MM.1S (cell line): ENCODE data around the gene PRMT5.

ENCODE experiments used
- DNase-seq: peaks from one replicate; pipeline ENCODE4 v3.0.0-alpha.2; 2015
- H2AFZ ChIP-seq: fragments of 300-600 bp; sonication (generic); 2 replicates; pipeline ENCODE4 v1.6.0; 2016; ENCODE audit warnings: antibody characterized with exemption, low read length
- H3F3A ChIP-seq: fragments of 300-600 bp; sonication (generic); 2 replicates; pipeline ENCODE4 v1.6.1; 2016; ENCODE audit warnings: mild to moderate bottlenecking, antibody characterized with exemption, low read length, moderate library complexity, mixed read lengths; ENCODE audit not compliant: insufficient read depth
- H3K27ac ChIP-seq: fragments of 300-600 bp; sonication (generic); 2 replicates; pipeline ENCODE4 v1.5.1; 2016; ENCODE audit warnings: mild to moderate bottlenecking, low read length
- H3K27me3 ChIP-seq: fragments of 300-600 bp; sonication (generic); replicated peaks from 2 replicates; pipeline ENCODE4 v1.6.0; 2016; ENCODE audit warnings: low read length; ENCODE audit not compliant: insufficient read depth
- H3K36me3 ChIP-seq: fragments of 300-600 bp; sonication (generic); replicated peaks from 2 replicates; pipeline ENCODE4 v1.6.1; 2016; ENCODE audit warnings: mild to moderate bottlenecking, low read length, mixed read lengths; ENCODE audit not compliant: insufficient read depth
- H3K4me1 ChIP-seq: fragments of 300-600 bp; sonication (generic); 2 replicates; pipeline ENCODE4 v1.6.1; 2016; ENCODE audit warnings: low read length, mixed read lengths
- H3K4me2 ChIP-seq: fragments of 300-600 bp; sonication (generic); 2 replicates; pipeline ENCODE4 v1.6.0; 2016; ENCODE audit warnings: low read depth, low read length
- H3K4me3 ChIP-seq: fragments of 300-600 bp; sonication (generic); 2 replicates; pipeline ENCODE4 v1.5.1; 2016; ENCODE audit warnings: low read length, mixed read lengths
- H3K79me2 ChIP-seq: fragments of 300-600 bp; sonication (generic); 2 replicates; pipeline ENCODE4 v1.6.1; 2016; ENCODE audit warnings: mixed run types, low read length, mixed read lengths
- H3K9ac ChIP-seq: fragments of 300-600 bp; sonication (generic); 2 replicates; pipeline ENCODE4 v1.6.1; 2016; ENCODE audit warnings: low read length, mixed read lengths
- H3K9me2 ChIP-seq: fragments of 300-600 bp; sonication (generic); replicated peaks from 2 replicates; pipeline ENCODE4 v1.6.1; 2016; ENCODE audit warnings: mild to moderate bottlenecking, low read length, mixed read lengths; ENCODE audit not compliant: insufficient read depth
- H3K9me3 ChIP-seq: fragments of 300-600 bp; sonication (generic); replicated peaks from 2 replicates; pipeline ENCODE4 v1.6.1; 2016; ENCODE audit warnings: mild to moderate bottlenecking, low read length, mixed read lengths; ENCODE audit not compliant: insufficient read depth
- H4K20me1 ChIP-seq: fragments of 300-600 bp; sonication (generic); 2 replicates; pipeline ENCODE4 v1.6.1; 2016; ENCODE audit warnings: mild to moderate bottlenecking, low read length, moderate library complexity, mixed read lengths; ENCODE audit not compliant: insufficient read depth
- CTCF ChIP-seq: fragments of 300-600 bp; sonication (generic); IDR thresholded peaks from 2 replicates; pipeline ENCODE4 v1.5.1; 2016; ENCODE audit warnings: antibody characterized with exemption, low read length, mixed read lengths
- EZH2 ChIP-seq: fragments of 300-600 bp; sonication (generic); optimal IDR thresholded peaks from 2 replicates; pipeline ENCODE3; 2017; ENCODE audit warnings: low read depth, mild to moderate bottlenecking, antibody characterized with exemption, low read length, mixed read lengths
- EZH2phosphoT487 ChIP-seq: fragments of 300-600 bp; sonication (generic); IDR thresholded peaks from 2 replicates; pipeline ENCODE4 v1.6.1; 2018; ENCODE audit warnings: antibody characterized with exemption, low read length

The PRMT5 gene

GRCh38 chr14:22925513-22925912, 3.7 kb downstream of the PRMT5 start:
- peaks cover 15% of the 10 kb centered on the region for H3K79me2 ChIP-seq
- no peaks in the 10 kb centered on the region for H3K36me3 ChIP-seq
- no peak overlapping the region for H3K4me2 ChIP-seq
- no peaks in the 10 kb centered on the region for H4K20me1 ChIP-seq
- no peaks in the 10 kb centered on the region for H3K9me3 ChIP-seq
- H3K27me3 ChIP-seq = no peaks in the 10 kb centered on the region
- 0 out of 2 replicates have a peak, but pooled peaks cover 3% of the 10 kb centered on the region for H3K4me1 ChIP-seq
- no peak overlapping the region for H3K4me3 ChIP-seq
- no peak overlapping the region for H2AFZ ChIP-seq
- DNase-seq = no peak
- H3K27ac ChIP-seq = no peak overlapping the region
- TF ChIP-seq EZH2 (no peak), EZH2phosphoT487 (no peak), CTCF (no peak)
- H3K9me2 ChIP-seq = no peaks in the 10 kb centered on the region
- H3F3A ChIP-seq = peaks cover 5% of the 10 kb centered on the region; the same call in 1 of the 2 replicates
- no peak overlapping the region for H3K9ac ChIP-seq

GRCh38 chr14:22923746-22924145, 5.4 kb downstream of the PRMT5 start:
- no peaks in the 10 kb centered on the region for H3K9me3 ChIP-seq
- H3K9me2 ChIP-seq = no peaks in the 10 kb centered on the region
- no peak overlapping the region for H3K4me2 ChIP-seq
- H3K36me3 ChIP-seq = no peaks in the 10 kb centered on the region
- H3K4me3 ChIP-seq = no peak overlapping the region
- H2AFZ ChIP-seq = no peak overlapping the region
- no peak for TF ChIP-seq EZH2
- TF ChIP-seq EZH2phosphoT487 = no peak
- no peak for TF ChIP-seq CTCF
- peaks cover 12% of the 10 kb centered on the region for H3K79me2 ChIP-seq
- no peak overlapping the region for H3K27ac ChIP-seq
- no peaks in the 10 kb centered on the region for H4K20me1 ChIP-seq
- no peaks in the 10 kb centered on the region for H3K27me3 ChIP-seq
- H3K9ac ChIP-seq = no peak overlapping the region
- DNase-seq = no peak
- 0 out of 2 replicates have a peak, but pooled peaks cover 6% of the 10 kb centered on the region for H3F3A ChIP-seq
- H3K4me1 ChIP-seq = peaks cover 11% of the 10 kb centered on the region; the same call in 1 of the 2 replicates

- no peak for DNase-seq
- Histone ChIP-seq H3K9ac (no peak overlapping the region), H3K36me3 (no peaks in the 10 kb centered on the region), H3K4me2 (no peak overlapping the region), H3F3A (0 out of 2 replicates have a peak, but pooled peaks cover 6% of the 10 kb centered on the region), H3K4me1 (peaks cover 12% of the 10 kb centered on the region; the same call in 1 of the 2 replicates), H4K20me1 (no peaks in the 10 kb centered on the region), H3K27ac (no peak overlapping the region), H3K79me2 (peaks cover 14% of the 10 kb centered on the region), H2AFZ (no peak overlapping the region), H3K4me3 (no peak overlapping the region), H3K27me3 (no peaks in the 10 kb centered on the region), H3K9me2 (no peaks in the 10 kb centered on the region), H3K9me3 (no peaks in the 10 kb centered on the region)
- TF ChIP-seq EZH2phosphoT487 (no peak), CTCF (no peak), EZH2 (no peak)
Observed at GRCh38 chr14:22922294-22922693, 6.9 kb downstream of the PRMT5 start.
